Erythroblast (primary cell): Measurements from ENCODE around the gene ANO4.

ENCODE experiments used
- GATA1 ChIP-seq: IDR thresholded peaks from 2 replicates; pipeline ENCODE4 v1.6.1; 2011; ENCODE audit warnings: low read depth, mild to moderate bottlenecking, control low read depth, low read length, moderate library complexity
- POLR2A ChIP-seq: IDR thresholded peaks from 2 replicates; pipeline ENCODE4 v1.6.1; 2011; ENCODE audit warnings: mild to moderate bottlenecking, low read length

DNA sequence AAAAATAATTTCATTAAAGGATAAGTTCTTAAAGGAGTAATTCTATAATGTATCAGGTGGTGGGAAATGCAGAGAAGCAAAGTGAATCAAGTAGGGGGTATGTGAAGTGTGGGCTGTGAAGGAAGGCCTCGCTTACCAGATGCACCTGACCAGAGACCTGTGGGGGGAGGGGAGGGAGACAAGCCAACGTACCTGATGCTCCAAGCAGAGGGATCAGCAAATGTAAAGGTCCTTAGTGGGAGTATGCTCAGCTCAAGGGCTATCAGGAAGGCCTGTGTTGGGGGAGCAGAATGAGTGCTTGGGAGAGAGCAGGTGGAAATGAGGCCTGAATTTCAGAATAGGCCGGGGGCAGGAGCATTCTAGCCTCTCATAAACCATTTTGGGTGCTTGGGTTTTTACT, 57.1 kb downstream of the ANO4 start:
- no peak for TF ChIP-seq POLR2A
- no peak for TF ChIP-seq GATA1
